ENCODE data around the gene FAM120B. TPM values are rescaled to one million over a fixed set of nuclear protein-coding genes. Genes with fewer than 3 reads are reported as not detected.

Gene FAM120B
- polyA plus RNA-seq, 1 experiment, result 8.8 TPM

DNA sequence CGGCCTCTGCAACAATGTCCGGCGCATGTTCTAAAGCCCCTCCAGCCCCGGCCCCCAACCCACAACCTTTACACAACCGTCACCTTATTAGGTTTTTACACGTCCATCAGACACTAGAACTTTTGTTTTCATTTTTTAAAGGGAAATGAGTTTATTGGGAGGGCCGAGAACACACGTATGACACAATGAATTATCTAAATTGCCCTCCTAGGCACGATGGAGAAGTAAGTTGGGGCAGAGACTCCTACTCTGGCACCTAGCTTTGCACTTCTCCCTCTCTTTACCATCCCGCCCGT lies 14.5 kb upstream of the FAM120B start:
- ChIA-PET CTCF (interaction anchor here (0.9 to 1.0 kb wide), 2 partner anchors 11 to 460 kb away, joined by 3 to 4 read pairs; no protein-coding TSS in a partner anchor), POLR2A (no interaction called here)
- Histone ChIP-seq H3K27me3 (ENCODE audit: control insufficient read depth, insufficient read depth, low read length) (peaks cover 40% of the 10 kb centered on the region), H3K4me3 (ENCODE audit: low read depth, low read length) (no peak overlapping the region), H3K36me3 (ENCODE audit: control insufficient read depth, insufficient read depth, low read length) (no peaks in the 10 kb centered on the region)
- TF ChIP-seq, protein P1, sequence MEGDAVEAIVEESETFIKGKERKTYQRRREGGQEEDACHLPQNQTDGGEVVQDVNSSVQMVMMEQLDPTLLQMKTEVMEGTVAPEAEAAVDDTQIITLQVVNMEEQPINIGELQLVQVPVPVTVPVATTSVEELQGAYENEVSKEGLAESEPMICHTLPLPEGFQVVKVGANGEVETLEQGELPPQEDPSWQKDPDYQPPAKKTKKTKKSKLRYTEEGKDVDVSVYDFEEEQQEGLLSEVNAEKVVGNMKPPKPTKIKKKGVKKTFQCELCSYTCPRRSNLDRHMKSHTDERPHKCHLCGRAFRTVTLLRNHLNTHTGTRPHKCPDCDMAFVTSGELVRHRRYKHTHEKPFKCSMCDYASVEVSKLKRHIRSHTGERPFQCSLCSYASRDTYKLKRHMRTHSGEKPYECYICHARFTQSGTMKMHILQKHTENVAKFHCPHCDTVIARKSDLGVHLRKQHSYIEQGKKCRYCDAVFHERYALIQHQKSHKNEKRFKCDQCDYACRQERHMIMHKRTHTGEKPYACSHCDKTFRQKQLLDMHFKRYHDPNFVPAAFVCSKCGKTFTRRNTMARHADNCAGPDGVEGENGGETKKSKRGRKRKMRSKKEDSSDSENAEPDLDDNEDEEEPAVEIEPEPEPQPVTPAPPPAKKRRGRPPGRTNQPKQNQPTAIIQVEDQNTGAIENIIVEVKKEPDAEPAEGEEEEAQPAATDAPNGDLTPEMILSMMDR (IDR thresholded peaks at IDR 0.05; ENCODE audit: insufficient read depth, low read depth, low read length), result no peak
- DNase-seq (ENCODE audit: low read depth), result no peak

DNA sequence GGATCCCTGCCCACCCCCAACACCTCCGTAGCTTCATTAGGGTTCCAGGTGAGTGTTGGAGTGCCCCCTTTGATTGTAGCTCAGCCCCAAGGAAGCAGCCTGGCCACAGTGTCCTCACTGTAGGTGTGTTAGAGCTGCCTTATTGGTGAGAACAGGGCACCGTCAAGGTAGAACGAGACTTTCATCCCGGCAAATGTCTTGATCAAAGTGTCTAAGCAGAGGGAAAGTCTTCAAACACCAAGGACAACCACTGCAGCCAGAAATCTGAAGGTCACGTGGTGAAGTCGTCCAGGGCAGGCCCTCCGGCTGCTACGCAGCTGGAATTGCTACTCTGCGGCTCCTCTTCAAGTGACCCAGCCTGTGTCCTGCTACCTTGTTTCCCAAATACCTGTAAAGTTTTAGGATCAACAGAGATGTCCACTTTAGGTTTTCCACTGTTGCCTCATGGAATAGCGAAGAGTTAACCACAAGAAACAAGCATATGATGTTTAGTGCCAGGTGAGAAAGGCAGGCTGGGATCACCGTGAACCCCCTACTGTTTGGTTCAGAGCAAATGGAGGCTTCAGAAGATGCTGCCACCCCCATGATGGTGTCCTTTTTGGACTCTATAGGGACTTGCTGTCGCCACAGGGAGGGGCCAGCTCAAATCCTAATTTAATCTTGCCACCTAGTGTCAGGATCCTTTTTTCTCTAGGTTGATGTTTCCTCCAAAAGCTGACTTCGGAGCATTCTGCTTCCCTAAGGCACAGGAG lies 14.0 kb upstream of the FAM120B start:
- no peak overlapping the region for H3K4me3 ChIP-seq (ENCODE audit: low read depth, low read length)

DNA sequence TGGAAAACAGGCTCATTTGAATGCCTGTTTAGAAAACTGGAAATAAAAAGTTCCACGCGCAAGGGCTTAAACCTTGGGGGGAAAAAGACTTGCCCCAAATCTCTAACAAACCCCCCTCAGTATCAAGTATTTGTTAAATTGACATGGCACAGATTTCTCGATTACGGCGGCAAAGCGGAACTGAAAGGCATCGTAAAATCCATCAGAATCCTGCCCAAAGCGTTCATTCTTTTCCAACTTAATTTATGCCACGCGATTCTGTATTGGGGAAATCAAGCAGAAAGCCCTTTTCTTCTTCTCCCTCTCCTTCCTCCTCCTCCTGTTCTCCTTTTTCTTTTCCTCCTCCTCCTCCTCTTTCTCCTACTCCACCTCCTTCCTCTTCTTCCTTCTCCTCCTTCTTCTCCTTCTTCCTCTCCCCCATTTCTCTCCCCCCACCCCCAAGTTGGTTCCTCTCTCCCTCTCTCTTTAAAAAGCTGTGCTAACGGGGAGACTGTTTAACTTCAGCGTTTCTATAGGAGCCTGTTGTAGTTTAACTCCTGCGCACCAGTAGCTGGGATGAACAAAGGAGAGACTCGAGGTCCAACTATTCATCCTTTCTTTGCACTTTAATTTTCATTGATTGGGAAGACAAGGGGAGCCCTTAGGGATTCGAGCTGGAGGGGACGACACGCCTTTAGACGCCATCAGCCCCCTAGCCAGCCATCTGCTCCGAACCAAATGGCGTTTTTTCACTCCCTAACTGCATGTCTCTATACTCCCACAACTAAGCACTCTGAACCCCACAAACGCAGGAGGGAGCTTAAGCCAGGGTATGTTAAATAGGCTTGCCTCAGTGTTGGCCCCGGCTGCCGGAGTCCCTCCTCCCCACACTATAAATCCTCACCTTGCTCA lies 13.0 kb upstream of the FAM120B start:
- peaks cover 43% of the 10 kb centered on the region for H3K27me3 ChIP-seq (ENCODE audit: control insufficient read depth, insufficient read depth, low read length)
- POLR2A ChIA-PET, result no interaction called here

More for the DNA sequence above, 14.0 kb upstream of the FAM120B start:
- peaks cover 42% of the 10 kb centered on the region for H3K27me3 ChIP-seq (ENCODE audit: control insufficient read depth, insufficient read depth, low read length)
- no peaks in the 10 kb centered on the region for H3K36me3 ChIP-seq (ENCODE audit: control insufficient read depth, insufficient read depth, low read length)
- TF ChIP-seq, protein P1 (IDR thresholded peaks at IDR 0.05; ENCODE audit: insufficient read depth, low read depth, low read length), result peak; percentile 24
- ChIA-PET CTCF (interaction anchor here (0.6 to 1.0 kb wide), 4 partner anchors 20 to 1335 kb away, joined by 3 to 4 read pairs (median 3); no protein-coding TSS in a partner anchor), POLR2A (no interaction called here)
- no peak for DNase-seq (ENCODE audit: low read depth)

DNA sequence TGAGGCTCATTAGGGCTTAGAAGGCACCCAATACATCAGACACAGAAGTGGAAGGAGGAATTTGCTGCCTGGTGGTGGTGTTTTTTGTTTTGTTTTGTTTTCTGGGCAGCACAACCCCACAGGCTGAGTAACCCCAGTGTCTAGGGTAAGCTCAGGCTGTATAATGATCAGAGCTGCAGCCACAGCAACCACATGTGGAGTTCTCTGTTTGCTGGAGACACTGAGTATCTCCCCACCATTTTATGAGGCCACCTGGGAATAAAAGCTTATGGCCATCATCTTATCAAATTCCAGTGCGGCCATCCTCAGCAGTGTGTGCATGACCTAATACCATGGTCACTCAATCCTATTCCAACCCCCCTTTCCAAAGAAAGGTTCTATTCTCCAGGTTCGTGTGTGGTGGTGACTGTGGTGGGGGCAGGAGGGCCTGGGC lies 12.2 kb upstream of the FAM120B start:
- H3K27me3 ChIP-seq (ENCODE audit: control insufficient read depth, insufficient read depth, low read length), result peaks cover 45% of the 10 kb centered on the region
- TF ChIP-seq, protein P1 (IDR thresholded peaks at IDR 0.05; ENCODE audit: insufficient read depth, low read depth, low read length), result no peak
- CTCF ChIA-PET, result interaction anchor here (1.0 kb wide), 1 partner anchor 223 kb away, joined by 6 read pairs; no protein-coding TSS in a partner anchor
- no peak overlapping the region for H3K4me3 ChIP-seq (ENCODE audit: low read depth, low read length)
- POLR2A ChIA-PET, result no interaction called here
- DNase-seq (ENCODE audit: low read depth), result no peak
- no peaks in the 10 kb centered on the region for H3K36me3 ChIP-seq (ENCODE audit: control insufficient read depth, insufficient read depth, low read length)

More for the DNA sequence above, 13.0 kb upstream of the FAM120B start:
- Histone ChIP-seq H3K4me3 (ENCODE audit: low read depth, low read length) (no peak overlapping the region), H3K36me3 (ENCODE audit: control insufficient read depth, insufficient read depth, low read length) (no peaks in the 10 kb centered on the region)
- CTCF ChIA-PET, result interaction anchor here (0.6 to 1.0 kb wide), 4 partner anchors 21 to 1336 kb away, joined by 3 to 6 read pairs (median 3); no protein-coding TSS in a partner anchor
- TF ChIP-seq, protein P1 (IDR thresholded peaks at IDR 0.05; ENCODE audit: insufficient read depth, low read depth, low read length), result no peak
- no peak for DNase-seq (ENCODE audit: low read depth)
